IMR-90 (cell line): Measurements from ENCODE around the gene ERP44. TPM values are rescaled to one million over a fixed set of nuclear protein-coding genes. Genes with fewer than 3 reads are reported as not detected.

Experiments
- ATAC-seq: fragments of 200-7000 bp; cut with Tn5 transposase; 2 replicates; pipeline ENCODE4 v1.9.1; 2020; ENCODE audit warnings: low read depth, mild to moderate bottlenecking, moderate library complexity
- BruUV-seq: library from RNA; stranded (reverse); fragments of 400-500 nt; replicated peaks from 2 replicates; lab custom pipeline; 2021; lab: Mats Ljungman, UMichigan
- CTCF ChIA-PET: fragments of 300-600 bp; formaldehyde crosslinking; extraction: SDS; loops from one replicate; lab custom pipeline; 2021; ENCODE audit warnings: antibody characterized with exemption; lab: Yijun Ruan, JAX
- POLR2A ChIA-PET: fragments of 300-600 bp; sonication (Branson Sonifier 250); formaldehyde crosslinking; loops from one replicate; lab custom pipeline; 2022; ENCODE audit warnings: antibody characterized with exemption; ENCODE audit not compliant: unreplicated experiment; lab: Charles Lee
- DNase-seq: peaks from one replicate; pipeline ENCODE4 v3.0.0; 2013
- H2AFZ ChIP-seq: replicated peaks from 2 replicates; pipeline ENCODE3; 2013; ENCODE audit warnings: low read length, mild to moderate bottlenecking; ENCODE audit not compliant: poor library complexity
- H2AK5ac ChIP-seq: 2 replicates; pipeline ENCODE4 v1.6.1; 2013; ENCODE audit warnings: low read depth, low read length, inconsistent platforms
- H2AK9ac ChIP-seq: replicated peaks from 2 replicates; pipeline ENCODE3; 2013; ENCODE audit warnings: mild to moderate bottlenecking, low read depth, low read length, moderate library complexity; ENCODE audit not compliant: poor library complexity
- H2BK120ac ChIP-seq: 2 replicates; pipeline ENCODE4 v1.6.1; 2013; ENCODE audit warnings: low read depth, low read length, inconsistent platforms
- H2BK15ac ChIP-seq: 3 replicates; pipeline ENCODE4 v1.6.1; 2013; ENCODE audit warnings: low read depth, low read length, inconsistent platforms
- H2BK20ac ChIP-seq: 2 replicates; pipeline ENCODE4 v1.6.1; 2013; ENCODE audit warnings: low read depth, mild to moderate bottlenecking, inconsistent platforms, low read length, moderate library complexity
- H2BK5ac ChIP-seq: 2 replicates; pipeline ENCODE4 v1.6.1; 2013; ENCODE audit warnings: mild to moderate bottlenecking, low read depth, low read length, inconsistent platforms; ENCODE audit not compliant: poor library complexity, severe bottlenecking
- H3K14ac ChIP-seq: replicated peaks from 2 replicates; pipeline ENCODE4 v1.6.1; 2013; ENCODE audit warnings: low read depth, low read length, inconsistent platforms
- H3K18ac ChIP-seq: 2 replicates; pipeline ENCODE4 v1.6.1; 2013; ENCODE audit warnings: low read depth, low read length, control low read depth
- H3K23ac ChIP-seq: 2 replicates; pipeline ENCODE4 v1.6.1; 2013; ENCODE audit warnings: low read depth, low read length, inconsistent platforms
- H3K27ac ChIP-seq: 2 replicates; pipeline ENCODE4 v1.5.1; 2013; ENCODE audit warnings: mild to moderate bottlenecking, control low read depth, low read length; ENCODE audit not compliant: insufficient read depth
- H3K27me3 ChIP-seq: 2 replicates; pipeline ENCODE4 v1.6.1; 2013; ENCODE audit warnings: low read length; ENCODE audit not compliant: control insufficient read depth, insufficient read depth
- H3K36me3 ChIP-seq: 2 replicates; pipeline ENCODE4 v1.6.1; 2013; ENCODE audit warnings: low read length, mixed read lengths; ENCODE audit not compliant: control insufficient read depth, insufficient read depth
- H3K4ac ChIP-seq: 2 replicates; pipeline ENCODE4 v1.6.1; 2013; ENCODE audit warnings: low read depth, low read length, inconsistent platforms
- H3K4me1 ChIP-seq: 2 replicates; pipeline ENCODE4 v1.6.1; 2013; ENCODE audit warnings: low read length, mixed read lengths; ENCODE audit not compliant: control insufficient read depth, insufficient read depth
- H3K4me2 ChIP-seq: 2 replicates; pipeline ENCODE4 v1.6.1; 2013; ENCODE audit warnings: low read depth, mild to moderate bottlenecking, control low read depth, low read length, moderate library complexity
- H3K4me3 ChIP-seq: 2 replicates; pipeline ENCODE4 v1.5.1; 2013; ENCODE audit warnings: low read depth, mild to moderate bottlenecking, control low read depth, low read length, moderate library complexity; ENCODE audit not compliant: insufficient read depth
- H3K56ac ChIP-seq: 2 replicates; pipeline ENCODE4 v1.6.1; 2013; ENCODE audit warnings: low read length, inconsistent platforms; ENCODE audit not compliant: insufficient read depth; ENCODE audit errors: extremely low read depth
- H3K79me1 ChIP-seq, 2 experiments: 2 replicates each; pipeline ENCODE4 v1.6.1; 2013; ENCODE audit warnings: low read length in 2 of 2, inconsistent platforms in 1 of 2, low read depth in 1 of 2
- H3K9ac ChIP-seq: 2 replicates; pipeline ENCODE4 v1.6.1; 2013; ENCODE audit warnings: low read depth, low read length, control low read depth
- H3K9me1 ChIP-seq: 2 replicates; pipeline ENCODE4 v1.6.1; 2013; ENCODE audit warnings: low read length, inconsistent platforms; ENCODE audit not compliant: insufficient read depth
- H3K9me3 ChIP-seq: 2 replicates; pipeline ENCODE4 v1.6.1; 2013; ENCODE audit warnings: low read length; ENCODE audit not compliant: control insufficient read depth, insufficient read depth
- H4K20me1 ChIP-seq: 2 replicates; pipeline ENCODE4 v1.6.1; 2013; ENCODE audit warnings: low read length, inconsistent platforms; ENCODE audit not compliant: insufficient read depth
- H4K5ac ChIP-seq: 2 replicates; pipeline ENCODE4 v1.6.1; 2013; ENCODE audit warnings: mild to moderate bottlenecking, low read depth, low read length, control low read depth
- H4K8ac ChIP-seq, 2 experiments: 2 replicates each; pipeline ENCODE4 v1.6.1; 2013; ENCODE audit warnings: low read depth in 2 of 2, low read length in 2 of 2, control low read depth in 1 of 2, inconsistent platforms in 1 of 2
- H4K91ac ChIP-seq: 2 replicates; pipeline ENCODE4 v1.6.1; 2013; ENCODE audit warnings: low read depth, low read length, inconsistent platforms; ENCODE audit not compliant: insufficient read depth
- CEBPB ChIP-seq: IDR thresholded peaks from 2 replicates; pipeline ENCODE4 v1.6.1; 2012; ENCODE audit warnings: low read depth, low read length, improper control_type of control experiment
- CHD1 ChIP-seq: IDR thresholded peaks from 2 replicates; pipeline ENCODE4 v1.6.1; 2012; ENCODE audit warnings: low read depth, low read length, improper control_type of control experiment
- FOS ChIP-seq: fragments of 150-350 bp; IDR thresholded peaks from 2 replicates; pipeline ENCODE4 v1.6.1; 2016; ENCODE audit warnings: low read depth, low read length
- MAZ ChIP-seq: IDR thresholded peaks from 2 replicates; pipeline ENCODE4 v1.6.1; 2012; ENCODE audit warnings: low read depth, mild to moderate bottlenecking, low read length, improper control_type of control experiment, moderate library complexity, borderline replicate concordance
- NFE2L2 ChIP-seq: fragments of 150-350 bp; IDR thresholded peaks from 2 replicates; pipeline ENCODE4 v1.6.1; 2016; ENCODE audit warnings: low read depth, mild to moderate bottlenecking, low read length
- RCOR1 ChIP-seq: IDR thresholded peaks from 2 replicates; pipeline ENCODE4 v1.6.1; 2012; ENCODE audit warnings: mild to moderate bottlenecking, low read length, improper control_type of control experiment; ENCODE audit not compliant: insufficient replicate concordance
- SMC3 ChIP-seq: fragments of 150-350 bp; IDR thresholded peaks from 2 replicates; pipeline ENCODE4 v1.6.1; 2016; ENCODE audit warnings: low read depth, mild to moderate bottlenecking, antibody characterized with exemption, low read length, moderate library complexity
- WGBS, 2 experiments: methylation state at CpG; one replicate each; pipeline versions ENCODE4 v1.1.5 to v1.1.7; 2013; ENCODE audit warnings: missing lambda C conversion rate in 2 of 2; ENCODE audit not compliant: insufficient read length in 1 of 2; ENCODE audit errors: extremely low coverage in 2 of 2; 5-methylcytosine and 5-hydroxymethylcytosine counted together
- dilution Hi-C: fragments of 300-500 bp; cut with HindIII; formaldehyde crosslinking; loops from one replicate; pipeline ENCODE4 v1.14.3; 2018; ENCODE audit warnings: low sequenced_read_pairs; ENCODE audit not compliant: unreplicated experiment
- in situ Hi-C: fragments of 300-500 bp; cut with MboI; formaldehyde crosslinking; loops from 3 replicates; pipeline ENCODE4 v1.14.3; 2019; ENCODE audit warnings: low sequenced_read_pairs, inconsistent platforms, mixed read lengths
- intact Hi-C: fragments of 100-400 bp; cut with micrococcal nuclease; formaldehyde crosslinking; loops from 2 replicates; pipeline ENCODE4 v1.10.0; 2022
- polyA plus RNA-seq, 3 experiments: library from polyadenylated mRNA; depleted of rRNA; stranded (reverse); fragments of >200 nt; gene quantifications; 2 replicates each; pipeline ENCODE4 v1.2.3, GENCODE V29; 2012; ENCODE audit warnings: low replicate concordance in 1 of 3
- total RNA-seq: library from RNA; depleted of rRNA; stranded (reverse); fragments of >200 nt; gene quantifications from 2 replicates; pipeline ENCODE4 v1.2.3, GENCODE V29; 2012
- TF ChIP-seq, protein P1 (sequence below): conservative IDR thresholded peaks from 2 replicates; pipeline ENCODE4 v1.5.1; 2012; ENCODE audit warnings: mild to moderate bottlenecking, low read depth, low read length, improper control_type of control experiment
- TF ChIP-seq, protein P2 (sequence below): fragments of 150-350 bp; IDR thresholded peaks from 2 replicates; pipeline ENCODE4 v1.6.1; 2016; ENCODE audit warnings: low read depth, mild to moderate bottlenecking, low read length, moderate library complexity, borderline replicate concordance
- TF ChIP-seq, protein P3 (sequence below): fragments of 150-350 bp; IDR thresholded peaks from 2 replicates; pipeline ENCODE4 v1.6.1; 2017; ENCODE audit warnings: mild to moderate bottlenecking, antibody characterized with exemption, low read length, low read depth

Gene ERP44
- total and polyA plus RNA-seq, 2 of the 4 experiments (the other 2 are of a cell fraction), result 9.1 to 13.5 TPM

DNA sequence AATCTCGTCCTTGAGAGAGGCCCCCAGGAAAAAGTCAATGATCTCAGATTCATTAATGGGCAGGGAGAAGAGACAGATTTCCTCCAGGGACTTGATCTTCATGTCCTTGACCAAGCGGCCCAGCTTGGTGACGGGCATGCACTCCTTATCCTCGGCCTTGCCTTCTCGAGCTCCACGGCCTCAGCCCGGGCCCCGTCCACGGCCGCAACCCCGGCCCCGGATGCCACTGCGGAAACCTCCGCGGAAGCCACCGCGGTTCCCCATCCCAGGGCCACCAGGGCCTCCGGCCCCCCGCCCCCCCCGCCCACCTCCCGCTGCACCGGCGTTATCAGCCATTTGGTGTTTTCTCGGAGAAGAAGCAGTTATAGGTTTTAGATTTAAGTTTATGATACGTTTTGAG, 18.5 kb upstream of the ERP44 start:
- no peak overlapping the region for H2AFZ ChIP-seq
- H3K4me3 ChIP-seq, result no peak overlapping the region
- no TSS peak for BruUV-seq
- H3K27ac ChIP-seq, result no peak overlapping the region
- no peak overlapping the region for H3K9ac ChIP-seq
- H4K5ac ChIP-seq, result no peak overlapping the region
- no peaks in the 10 kb centered on the region for H3K9me3 ChIP-seq
- no peaks in the 10 kb centered on the region for H3K9me1 ChIP-seq
- no peak overlapping the region for H2BK15ac ChIP-seq
- ATAC-seq (no peak), DNase-seq (no peak)
- POLR2A ChIA-PET, result no interaction called here
- no peaks in the 10 kb centered on the region for H4K20me1 ChIP-seq
- no peak overlapping the region for H3K4ac ChIP-seq
- dilution Hi-C loops (no loop called here), intact Hi-C loops (no loop called here), in situ Hi-C loops (no loop called here)
- H3K36me3 ChIP-seq, result peaks cover 1% of the 10 kb centered on the region
- no peak overlapping the region for H3K56ac ChIP-seq
- H3K14ac ChIP-seq, result no peak overlapping the region
- 92 to 100% methylated on average over 1 to 4 of the region's 25 CpGs for WGBS, 2 experiments
- no peaks in the 10 kb centered on the region for H3K4me1 ChIP-seq
- no peak overlapping the region for H3K18ac ChIP-seq
- H2AK5ac ChIP-seq, result no peak overlapping the region
- CTCF ChIA-PET, result no interaction called here
- TF ChIP-seq NFE2L2, result no peak
- TF ChIP-seq, protein P1, sequence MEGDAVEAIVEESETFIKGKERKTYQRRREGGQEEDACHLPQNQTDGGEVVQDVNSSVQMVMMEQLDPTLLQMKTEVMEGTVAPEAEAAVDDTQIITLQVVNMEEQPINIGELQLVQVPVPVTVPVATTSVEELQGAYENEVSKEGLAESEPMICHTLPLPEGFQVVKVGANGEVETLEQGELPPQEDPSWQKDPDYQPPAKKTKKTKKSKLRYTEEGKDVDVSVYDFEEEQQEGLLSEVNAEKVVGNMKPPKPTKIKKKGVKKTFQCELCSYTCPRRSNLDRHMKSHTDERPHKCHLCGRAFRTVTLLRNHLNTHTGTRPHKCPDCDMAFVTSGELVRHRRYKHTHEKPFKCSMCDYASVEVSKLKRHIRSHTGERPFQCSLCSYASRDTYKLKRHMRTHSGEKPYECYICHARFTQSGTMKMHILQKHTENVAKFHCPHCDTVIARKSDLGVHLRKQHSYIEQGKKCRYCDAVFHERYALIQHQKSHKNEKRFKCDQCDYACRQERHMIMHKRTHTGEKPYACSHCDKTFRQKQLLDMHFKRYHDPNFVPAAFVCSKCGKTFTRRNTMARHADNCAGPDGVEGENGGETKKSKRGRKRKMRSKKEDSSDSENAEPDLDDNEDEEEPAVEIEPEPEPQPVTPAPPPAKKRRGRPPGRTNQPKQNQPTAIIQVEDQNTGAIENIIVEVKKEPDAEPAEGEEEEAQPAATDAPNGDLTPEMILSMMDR, result no peak
- TF ChIP-seq CEBPB, result no peak
- TF ChIP-seq RCOR1, result no peak
- TF ChIP-seq CHD1, result no peak
- TF ChIP-seq, protein P2, sequence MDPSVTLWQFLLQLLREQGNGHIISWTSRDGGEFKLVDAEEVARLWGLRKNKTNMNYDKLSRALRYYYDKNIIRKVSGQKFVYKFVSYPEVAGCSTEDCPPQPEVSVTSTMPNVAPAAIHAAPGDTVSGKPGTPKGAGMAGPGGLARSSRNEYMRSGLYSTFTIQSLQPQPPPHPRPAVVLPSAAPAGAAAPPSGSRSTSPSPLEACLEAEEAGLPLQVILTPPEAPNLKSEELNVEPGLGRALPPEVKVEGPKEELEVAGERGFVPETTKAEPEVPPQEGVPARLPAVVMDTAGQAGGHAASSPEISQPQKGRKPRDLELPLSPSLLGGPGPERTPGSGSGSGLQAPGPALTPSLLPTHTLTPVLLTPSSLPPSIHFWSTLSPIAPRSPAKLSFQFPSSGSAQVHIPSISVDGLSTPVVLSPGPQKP, result no peak
- no peak for TF ChIP-seq SMC3
- TF ChIP-seq, protein P3, sequence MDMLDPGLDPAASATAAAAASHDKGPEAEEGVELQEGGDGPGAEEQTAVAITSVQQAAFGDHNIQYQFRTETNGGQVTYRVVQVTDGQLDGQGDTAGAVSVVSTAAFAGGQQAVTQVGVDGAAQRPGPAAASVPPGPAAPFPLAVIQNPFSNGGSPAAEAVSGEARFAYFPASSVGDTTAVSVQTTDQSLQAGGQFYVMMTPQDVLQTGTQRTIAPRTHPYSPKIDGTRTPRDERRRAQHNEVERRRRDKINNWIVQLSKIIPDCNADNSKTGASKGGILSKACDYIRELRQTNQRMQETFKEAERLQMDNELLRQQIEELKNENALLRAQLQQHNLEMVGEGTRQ, result no peak
- no peak for TF ChIP-seq FOS
- no peak for TF ChIP-seq MAZ
- H3K4me2 ChIP-seq, result no peak overlapping the region
- H4K91ac ChIP-seq, result no peak overlapping the region
- no peak overlapping the region for H2BK120ac ChIP-seq
- no peak overlapping the region for H2AK9ac ChIP-seq
- peaks cover 8 to 22% of the 10 kb centered on the region in 2 experiments; a peak in 2 of 4 replicates for H3K79me1 ChIP-seq
- no peaks in the 10 kb centered on the region for H3K27me3 ChIP-seq
- no peak overlapping the region for H2BK5ac ChIP-seq
- no peak overlapping the region for H4K8ac ChIP-seq
- H3K23ac ChIP-seq, result no peak overlapping the region
- H2BK20ac ChIP-seq, result no peak overlapping the region
